Pulmonary artery endothelial cell (primary cell): ENCODE results near the gene SLC14A1. TPM values are rescaled to one million over a fixed set of nuclear protein-coding genes. Genes with fewer than 3 reads are reported as not detected.
"Not testable (repeated sequence)": the region's sequence is repeated elsewhere in the genome, so short reads cannot be mapped to it uniquely, and the experiment has no call there.

Experiments
- DNase-seq: peaks from one replicate; pipeline ENCODE4 v3.0.0-alpha.2; 2011; ENCODE audit warnings: low read depth, low spot score
- total RNA-seq: library from RNA; depleted of rRNA; stranded (reverse); fragments of >200 nt; gene quantifications from 2 replicates; pipeline ENCODE4 v1.2.3, GENCODE V29; 2014

SLC14A1 gene
- total RNA-seq, 1 donor from 2014 or later, result not detected

DNA sequence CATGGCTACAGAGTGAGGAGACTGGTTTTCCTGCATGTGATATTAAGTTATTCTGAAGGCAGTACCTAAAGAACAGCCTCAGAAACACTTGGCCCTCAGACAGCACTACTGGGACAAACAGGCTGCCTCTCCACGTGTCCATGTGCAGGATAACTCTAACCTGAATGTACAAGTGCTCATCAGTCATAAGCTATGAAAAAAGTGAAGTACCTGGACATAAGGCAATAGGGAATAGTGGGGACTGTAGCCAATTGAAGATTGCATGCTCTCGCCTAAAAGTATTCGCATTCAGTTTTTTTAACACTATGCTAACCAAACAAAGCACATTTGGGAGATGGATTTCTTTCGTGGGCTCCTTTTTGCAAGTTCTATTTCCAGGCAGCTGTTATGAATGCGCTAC is 33.0 kb downstream of the SLC14A1 start:
- no peak for DNase-seq

DNA sequence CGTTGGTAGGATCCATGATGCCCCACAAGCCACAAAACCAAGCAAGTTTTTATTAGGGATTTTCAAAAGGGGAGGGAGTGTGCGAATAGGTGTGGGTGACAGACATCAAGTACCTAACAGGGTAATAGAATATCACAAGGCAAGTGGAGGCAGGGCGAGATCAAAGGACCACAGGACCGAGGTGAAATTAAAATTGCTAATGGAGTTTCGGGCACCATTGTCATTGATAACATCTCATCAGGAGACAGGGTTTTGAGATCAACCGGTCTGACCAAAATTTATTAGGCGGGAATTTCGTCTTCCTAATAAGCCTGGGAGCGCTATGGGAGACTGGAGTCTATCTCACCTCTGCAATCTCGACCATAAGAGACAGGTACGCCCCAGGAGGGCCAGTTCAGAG is 33.7 kb downstream of the SLC14A1 start:
- DNase-seq, result not testable (repeated sequence)

DNA sequence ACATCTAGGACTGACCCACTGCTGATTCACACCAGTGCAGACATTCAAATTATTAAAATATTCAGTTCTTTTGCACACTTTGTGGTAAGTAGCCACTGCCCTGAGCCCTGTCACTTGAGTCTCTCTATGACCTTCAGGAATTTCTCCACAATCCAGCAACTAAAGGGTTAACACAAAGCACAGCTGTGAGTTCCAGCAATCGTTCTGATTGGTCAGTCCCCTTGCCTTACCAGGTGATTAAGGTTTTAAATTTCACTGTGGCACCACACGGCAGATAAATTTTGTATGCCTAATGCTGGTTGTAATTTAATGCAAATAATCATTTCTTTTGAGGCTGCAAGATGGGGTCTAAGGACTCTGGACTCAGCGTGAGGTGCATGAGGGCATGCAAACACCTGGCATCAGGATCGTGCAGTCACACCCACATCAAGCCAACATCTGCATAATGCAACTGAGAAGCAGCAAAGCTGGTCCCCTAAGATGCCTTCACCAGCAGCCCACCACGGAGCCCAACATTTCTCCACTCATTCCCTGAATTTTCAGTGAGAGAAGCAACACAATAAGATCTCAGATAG is 36.6 kb downstream of the SLC14A1 start:
- DNase-seq, result no peak

DNA sequence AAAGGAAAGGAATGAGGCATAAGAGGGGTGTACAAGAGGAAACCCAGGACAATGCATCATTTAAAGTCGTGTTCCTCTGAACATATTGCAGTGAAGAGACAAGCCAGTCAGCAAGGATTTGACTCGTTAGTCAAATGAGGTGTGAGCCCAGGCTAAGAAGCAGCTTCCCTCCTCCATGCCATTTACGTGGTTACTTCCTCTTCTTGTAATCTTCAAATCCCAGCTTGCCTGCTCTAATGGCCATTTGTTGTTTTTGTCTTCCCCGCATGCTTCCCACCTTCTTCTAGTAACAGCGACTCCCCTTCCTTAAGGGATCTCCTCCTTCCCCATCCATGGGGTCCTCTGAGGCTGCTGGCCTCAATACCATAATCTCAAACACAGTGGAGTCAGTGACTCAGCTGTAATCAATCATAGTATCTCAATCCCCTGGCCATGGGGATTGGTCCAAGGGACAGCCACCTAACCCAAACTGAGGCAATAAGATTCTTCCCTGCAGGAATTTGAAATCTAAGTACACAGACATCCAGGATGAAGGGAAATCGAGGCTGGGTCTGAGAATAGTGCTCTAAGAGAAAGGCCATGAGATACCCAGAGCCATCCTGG is 37.6 kb downstream of the SLC14A1 start:
- no peak for DNase-seq

DNA sequence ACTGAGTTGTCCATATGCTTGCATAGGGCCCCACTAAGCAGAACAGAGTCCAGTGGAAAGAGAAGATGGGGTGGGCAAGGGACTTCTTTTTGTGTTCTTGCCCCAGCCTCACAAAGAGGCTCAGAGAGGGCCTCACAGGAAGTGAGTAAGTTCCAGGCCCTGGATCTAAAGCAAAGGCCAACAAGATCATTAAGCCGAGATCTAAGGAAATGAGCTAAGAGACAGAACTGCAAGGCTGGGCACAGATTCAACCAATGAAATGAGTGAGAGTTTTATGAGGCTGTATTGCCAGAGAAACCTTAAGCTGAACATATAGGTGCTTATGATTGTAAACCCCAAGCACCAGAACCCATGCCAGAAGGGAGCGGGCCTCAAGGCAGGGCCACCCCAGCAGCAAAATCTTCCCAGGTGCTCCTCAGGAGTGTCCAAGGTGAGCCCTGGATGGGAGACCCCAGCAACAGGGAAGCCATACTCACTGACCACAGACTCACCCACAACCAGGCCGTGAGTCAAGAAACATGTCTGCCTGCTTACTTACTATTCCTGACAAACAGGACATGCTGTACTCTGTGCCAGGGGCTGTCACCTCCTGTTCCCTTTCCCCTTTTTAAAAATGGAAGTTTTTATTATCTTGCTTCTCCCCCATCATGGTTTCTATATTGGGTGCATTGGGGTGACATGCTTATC is 40.2 kb downstream of the SLC14A1 start:
- DNase-seq, result peak; percentile 47

DNA sequence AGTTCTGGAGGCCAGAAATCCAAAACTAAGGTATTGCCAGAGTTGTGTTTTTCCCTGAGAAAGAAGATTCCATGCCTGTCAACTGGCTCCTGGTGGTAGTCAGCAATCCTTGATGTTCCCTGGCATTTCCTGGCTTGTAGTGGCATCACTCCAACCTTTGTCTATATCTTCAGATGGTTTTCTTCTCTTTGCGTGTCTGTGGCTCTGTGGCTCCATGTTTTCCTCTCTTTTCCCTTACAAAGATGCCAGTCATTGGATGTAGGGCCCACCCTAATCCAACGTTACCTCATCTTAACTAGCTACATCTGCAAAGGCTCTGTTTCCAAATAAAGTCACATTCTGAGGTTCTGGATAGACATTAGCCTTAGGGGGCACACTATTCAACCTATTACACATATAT is 41.8 kb downstream of the SLC14A1 start:
- no peak for DNase-seq

DNA sequence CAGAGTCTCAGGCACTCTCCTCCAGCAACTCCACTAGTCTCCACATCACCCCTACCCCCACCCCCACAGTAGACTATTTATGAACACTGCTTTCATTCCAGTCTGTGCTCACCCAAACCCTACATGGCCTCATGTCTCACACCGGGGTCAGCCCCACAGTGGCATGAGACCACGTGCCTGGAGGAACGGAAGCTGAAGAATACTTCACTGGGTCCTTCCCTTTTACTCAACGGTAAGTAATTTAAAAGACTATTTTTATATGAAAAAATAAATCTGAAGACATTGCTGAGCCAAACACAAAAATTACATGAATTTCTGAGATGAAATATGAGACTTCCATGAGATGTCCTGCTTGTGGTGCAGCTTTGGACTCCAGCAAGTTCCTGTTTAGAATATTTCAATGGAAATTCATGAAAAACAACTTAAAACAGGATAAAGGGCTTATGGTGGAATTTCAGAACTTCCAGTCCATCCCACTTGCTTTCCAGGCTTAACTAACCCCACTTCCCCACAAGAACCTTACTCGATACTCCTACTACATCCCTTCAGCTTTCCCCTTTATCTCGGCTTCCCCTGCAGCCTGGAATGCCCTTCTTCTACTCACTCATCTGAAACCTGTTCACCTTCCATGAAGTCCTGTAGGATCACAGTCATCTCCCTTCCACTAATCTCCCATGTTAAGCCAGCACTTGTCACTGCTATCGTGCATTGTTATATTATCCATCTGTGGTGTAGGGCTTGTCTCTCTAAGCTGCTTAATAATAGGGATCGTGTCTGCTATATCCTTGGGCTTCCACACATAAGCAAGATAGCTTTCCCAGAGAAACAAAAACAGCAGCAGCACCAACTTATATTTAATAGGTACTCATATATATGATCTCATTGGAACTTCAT is 47.9 kb downstream of the SLC14A1 start:
- DNase-seq, result no peak

DNA sequence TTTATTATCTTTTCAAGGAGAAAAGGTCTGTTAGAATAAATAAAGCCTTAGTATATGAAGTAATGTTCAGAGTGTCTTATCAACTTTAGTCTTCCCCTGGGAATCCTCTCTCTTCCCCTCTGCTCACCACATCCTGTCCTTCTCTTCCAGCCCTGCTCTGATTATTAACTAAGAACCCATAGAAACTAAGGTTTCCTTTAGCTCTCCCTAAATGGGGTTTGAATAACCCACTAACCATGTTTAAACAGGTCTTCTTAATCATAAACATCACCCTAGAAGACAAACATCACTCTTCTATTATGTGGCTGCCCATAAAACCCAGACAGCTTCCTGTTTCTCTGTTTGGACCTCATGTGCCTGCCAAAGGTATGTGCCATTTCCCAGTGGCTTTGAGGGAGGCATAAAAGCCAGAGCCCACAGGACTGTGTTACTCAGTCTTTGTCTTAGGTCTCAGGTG is 50.1 kb downstream of the SLC14A1 start:
- DNase-seq, result no peak

DNA sequence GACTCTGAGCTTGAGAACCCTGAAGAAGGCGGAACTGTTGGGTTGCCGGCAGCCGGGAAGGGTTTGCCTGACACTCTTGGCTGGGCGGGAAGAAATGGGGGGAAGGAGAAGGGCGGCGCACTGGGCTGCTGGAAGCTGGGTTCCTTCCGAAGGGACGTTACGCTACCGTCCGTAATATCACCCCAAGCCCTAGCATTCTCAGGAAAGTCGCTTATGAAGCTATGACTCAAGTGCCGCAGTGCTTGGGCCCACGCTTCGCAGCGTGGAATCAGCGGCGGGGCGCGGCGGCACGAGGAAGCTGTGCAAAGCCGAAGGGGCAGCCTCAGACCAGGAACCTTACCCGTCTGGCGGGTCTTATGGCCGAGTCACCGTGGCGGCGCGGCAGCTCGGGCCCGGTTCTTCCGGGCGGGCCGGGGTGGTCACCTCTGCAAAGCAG is 51.3 kb downstream of the SLC14A1 start:
- DNase-seq, result peak; percentile 75

DNA sequence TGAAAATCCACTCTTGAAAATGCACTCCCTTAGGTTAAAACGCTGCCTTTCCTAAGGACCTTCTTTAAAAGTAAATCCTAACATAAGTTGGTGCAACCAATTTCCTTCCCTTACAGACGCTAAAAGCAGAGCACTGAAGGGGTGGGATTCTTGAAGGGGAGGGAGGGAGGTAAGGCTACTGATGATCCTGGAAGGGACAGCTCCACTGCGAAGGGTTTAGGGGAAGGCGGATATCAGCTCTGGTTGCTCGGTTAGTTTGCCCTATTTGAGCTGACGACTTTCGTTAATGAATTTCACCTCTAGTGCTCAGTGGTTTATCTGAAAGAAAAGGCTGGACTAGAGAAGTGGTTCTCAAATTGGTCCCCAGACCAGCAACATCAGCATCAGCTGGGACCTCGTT is 51.8 kb downstream of the SLC14A1 start:
- DNase-seq, result no peak

DNA sequence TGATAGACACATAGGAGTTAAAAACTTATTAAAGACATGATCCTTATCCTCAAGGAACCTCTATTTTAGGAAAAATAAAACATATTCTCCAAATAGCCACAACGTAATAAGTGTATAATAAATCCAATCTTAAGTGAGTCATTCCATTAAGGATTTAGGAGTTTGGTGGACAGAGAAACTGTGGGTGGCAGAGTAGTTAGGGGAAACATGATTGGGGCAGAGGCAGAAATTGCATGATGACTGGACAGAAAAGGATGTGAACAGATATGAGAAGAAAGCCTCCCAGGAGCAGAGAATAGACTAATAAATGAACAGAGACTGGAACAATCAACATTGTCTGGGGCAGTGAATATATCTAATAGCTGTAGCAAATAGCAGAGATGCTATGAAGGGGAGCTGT is 53.4 kb downstream of the SLC14A1 start:
- DNase-seq, result no peak

DNA sequence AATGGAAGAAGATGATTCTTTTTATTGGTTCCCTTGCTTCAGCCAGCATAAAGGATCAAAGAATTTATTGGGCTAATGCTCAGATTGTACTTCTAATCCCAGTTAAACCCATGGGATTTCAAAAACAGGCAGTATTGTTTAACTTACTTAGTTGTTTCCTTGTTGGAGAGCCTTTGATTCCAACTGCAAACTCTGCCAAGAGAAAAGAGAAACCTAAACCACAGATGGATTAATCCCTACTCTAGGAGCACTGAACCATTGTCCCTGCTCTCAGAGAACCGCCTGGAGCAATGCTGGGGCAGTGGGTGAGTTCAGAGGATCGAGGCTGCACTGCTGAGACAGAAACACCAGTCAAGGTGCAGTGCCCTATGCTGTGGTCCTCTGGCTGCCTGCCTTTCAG is 56.6 kb downstream of the SLC14A1 start:
- DNase-seq, result no peak

DNA sequence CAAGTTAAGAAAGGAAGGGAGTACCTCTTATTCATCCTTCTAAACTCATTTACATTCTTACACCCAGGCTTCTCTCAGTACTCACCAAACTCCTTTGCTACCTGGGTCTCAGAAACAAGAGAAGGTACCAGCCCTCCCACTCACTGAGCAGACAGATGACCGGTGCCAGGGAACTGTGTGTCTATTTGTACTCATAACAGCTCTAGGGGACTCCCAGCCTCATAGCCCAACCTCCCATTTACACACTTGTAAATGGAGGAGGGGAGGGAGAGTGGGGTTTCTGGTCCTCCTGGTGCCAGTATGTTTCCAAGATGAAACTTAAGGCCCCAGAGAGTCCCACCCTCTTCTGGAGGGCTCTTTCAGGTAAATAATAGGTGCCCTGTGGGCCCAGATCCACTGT is 58.7 kb downstream of the SLC14A1 start:
- no peak for DNase-seq

DNA sequence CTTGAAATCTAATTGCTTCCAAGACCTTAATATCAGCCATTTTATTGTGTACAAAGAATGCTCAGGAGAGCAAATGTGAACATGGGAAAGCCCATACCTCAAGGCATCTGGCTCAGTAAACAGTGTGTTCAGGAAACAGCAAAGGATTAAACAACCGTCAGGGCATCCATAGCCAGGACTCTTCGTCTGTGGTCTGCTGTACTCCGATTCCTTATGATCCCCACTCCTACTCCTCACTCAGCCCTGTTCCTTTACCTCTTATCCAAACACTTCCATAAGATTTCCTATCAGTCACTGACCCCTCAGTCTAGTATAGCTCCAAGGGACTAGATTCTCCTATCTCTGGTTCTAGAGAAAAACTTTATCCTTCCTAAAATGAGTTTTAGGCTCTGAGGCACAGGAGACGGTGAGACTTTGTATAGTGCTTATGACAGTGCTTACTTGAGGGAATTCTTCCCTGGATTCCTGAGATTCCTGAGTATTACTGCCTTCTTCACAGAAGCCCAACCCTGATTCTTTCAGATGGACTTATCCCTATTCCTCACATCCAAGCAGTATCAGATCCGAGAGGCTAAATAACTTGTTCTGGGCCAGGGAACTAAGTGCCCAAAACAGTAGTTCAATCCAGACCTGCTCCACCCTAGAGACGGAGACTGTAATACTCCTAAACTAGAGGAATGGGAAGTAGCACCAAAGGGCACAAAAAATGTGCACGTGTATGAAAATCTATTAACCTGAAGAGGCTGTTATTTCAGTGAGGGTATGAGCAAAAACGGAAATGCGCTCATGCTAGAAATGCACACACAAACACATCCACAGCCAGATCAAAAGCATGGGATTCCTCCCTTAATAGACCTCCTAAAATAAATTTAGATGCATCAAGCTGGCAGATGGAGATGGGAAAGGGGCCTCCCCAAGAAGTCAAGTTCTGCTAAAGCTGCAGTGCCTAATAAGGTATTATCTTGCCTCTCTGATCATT is 59.4 kb downstream of the SLC14A1 start:
- DNase-seq, result no peak

DNA sequence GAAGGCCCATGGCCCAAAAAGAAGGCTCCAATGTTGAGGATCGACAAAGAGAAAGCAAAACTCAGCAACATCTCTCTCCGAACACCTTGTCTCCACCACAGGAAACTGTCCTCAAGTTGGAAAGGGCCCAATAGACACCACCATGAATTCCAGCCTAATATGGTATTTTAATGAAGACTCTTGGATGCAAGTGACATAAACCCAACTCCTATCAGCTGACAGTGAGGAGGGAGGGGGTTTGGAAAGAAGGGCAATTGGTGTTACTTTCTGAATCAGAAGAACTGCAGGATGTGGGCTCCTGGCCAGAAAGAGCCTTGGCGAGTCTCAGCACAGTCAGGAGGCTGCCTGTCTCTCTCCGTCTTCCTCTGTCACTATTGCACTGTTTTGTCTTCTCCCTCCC is 61.2 kb downstream of the SLC14A1 start:
- no peak for DNase-seq

DNA sequence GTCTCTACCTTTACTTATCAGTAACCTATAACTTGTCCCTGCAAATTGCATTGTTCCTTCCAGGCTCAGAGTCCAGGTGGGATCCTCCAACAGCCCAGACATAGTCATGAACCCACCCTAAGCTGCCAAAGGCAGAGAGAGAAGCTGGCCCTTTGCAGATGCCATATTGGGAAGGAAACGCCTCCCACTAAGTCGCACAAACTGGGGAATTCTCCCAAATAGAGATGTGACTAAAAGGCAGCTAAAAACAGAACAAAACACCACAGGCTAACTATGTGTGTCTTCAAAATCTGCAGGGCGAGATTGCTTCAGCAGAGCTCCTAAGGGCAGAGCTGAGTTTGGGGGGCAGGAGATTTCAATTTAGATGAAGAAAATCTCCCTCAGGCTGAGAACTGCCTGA is 63.0 kb downstream of the SLC14A1 start:
- DNase-seq, result no peak

DNA sequence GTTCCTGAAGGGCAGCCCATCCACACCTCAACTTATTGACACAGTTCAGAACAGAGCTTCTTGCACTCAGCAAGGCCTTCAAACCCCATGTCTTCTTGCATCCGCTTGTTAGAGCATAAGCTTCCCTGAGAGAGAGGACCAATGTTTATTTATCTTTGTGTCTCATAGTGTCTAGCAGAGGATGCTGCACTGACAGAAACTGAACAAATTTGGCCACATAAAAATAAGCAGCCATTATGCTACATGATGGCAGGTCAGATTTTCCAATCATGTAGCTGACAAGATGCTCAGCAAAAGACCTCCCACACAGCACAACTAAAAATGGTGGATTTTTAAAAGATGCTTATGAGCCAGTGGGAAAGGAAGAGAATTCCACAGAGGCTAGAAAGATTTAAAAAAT is 63.4 kb downstream of the SLC14A1 start:
- no peak for DNase-seq

DNA sequence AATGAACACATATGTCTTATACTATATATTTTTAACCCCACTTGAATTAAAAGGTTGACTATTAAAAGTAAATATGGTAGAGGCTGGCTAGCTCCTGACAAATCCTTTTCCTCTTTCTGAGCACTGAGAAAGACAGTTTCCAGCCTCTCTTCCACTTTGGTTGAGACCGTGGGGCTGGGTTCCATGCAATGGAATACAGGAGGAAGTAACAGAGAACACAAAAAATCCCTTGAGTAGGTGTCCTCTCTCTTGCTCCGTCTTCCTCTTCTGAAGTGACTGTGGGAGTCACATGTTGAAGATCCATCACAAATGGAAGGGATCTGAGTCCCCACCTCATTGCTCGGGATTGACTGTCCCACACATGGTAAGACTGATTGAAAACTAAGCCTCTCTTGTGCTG is 64.9 kb downstream of the SLC14A1 start:
- DNase-seq, result no peak

DNA sequence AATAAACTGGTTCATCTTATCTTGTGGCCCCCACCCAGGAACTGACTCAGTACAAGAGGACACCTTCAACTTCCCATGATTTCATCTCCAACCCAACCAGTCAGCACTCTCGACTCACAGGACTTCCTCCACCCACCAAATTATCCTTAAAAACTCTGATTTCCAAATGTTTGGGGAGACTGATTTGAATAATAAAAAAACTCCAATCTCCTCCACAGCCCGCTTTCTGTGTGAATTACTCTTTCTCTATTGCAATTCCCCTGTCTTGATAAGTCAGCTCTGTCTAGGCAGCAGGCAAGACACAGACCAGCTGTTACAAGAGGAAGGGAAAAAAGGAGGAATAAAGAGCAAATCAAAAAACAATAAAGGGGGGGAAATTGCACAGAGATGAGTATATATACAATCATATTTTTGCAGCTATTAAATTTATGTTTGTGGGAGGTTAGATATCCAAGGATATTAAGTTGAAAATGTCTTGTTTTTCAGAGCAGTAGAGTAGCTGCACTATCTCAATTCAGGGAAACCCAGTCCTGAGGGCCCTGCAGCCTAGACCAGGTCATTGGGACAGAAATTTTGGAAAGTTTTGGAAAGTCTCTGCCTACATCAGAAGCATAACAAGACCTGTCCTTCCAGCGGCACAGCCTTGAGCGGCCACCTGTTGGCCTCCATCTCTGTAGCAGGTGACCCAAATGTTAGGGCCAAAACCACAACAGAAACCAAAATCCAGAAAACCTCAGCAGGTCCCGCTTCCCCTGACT is 68.7 kb downstream of the SLC14A1 start:
- no peak for DNase-seq
